TTC549 (cell line): ENCODE results near the gene IL17RA.

Experiments used
- FAIRE-seq: peaks from 2 replicates; lab custom pipeline; 2012; peaks lifted over from hg19 to GRCh38; lab: Jason Lieb, UNC

Gene IL17RA

GRCh38 chr22:17083255-17083654 lies 1.5 kb upstream of the IL17RA start:
- no peak for FAIRE-seq

GRCh38 chr22:17083811-17084441 lies 874 bp upstream of the IL17RA start:
- no peak for FAIRE-seq

- FAIRE-seq = no peak
Observed at GRCh38 chr22:17085277-17086181, 729 bp downstream of the IL17RA start.

- FAIRE-seq = no peak
Observed at GRCh38 chr22:17086296-17086695, 1.5 kb downstream of the IL17RA start.

GRCh38 chr22:17086788-17087497 lies 2.1 kb downstream of the IL17RA start:
- FAIRE-seq = no peak

- no peak for FAIRE-seq
Observed at GRCh38 chr22:17087498-17088131, 2.8 kb downstream of the IL17RA start.

GRCh38 chr22:17090550-17090949 lies 5.8 kb downstream of the IL17RA start:
- no peak for FAIRE-seq

GRCh38 chr22:17091851-17092250 lies 7.1 kb downstream of the IL17RA start:
- no peak for FAIRE-seq

GRCh38 chr22:17093081-17093480 lies 8.3 kb downstream of the IL17RA start:
- FAIRE-seq = no peak

GRCh38 chr22:17095538-17095937 lies 10.7 kb downstream of the IL17RA start:
- FAIRE-seq = no peak

- no peak for FAIRE-seq
Observed at GRCh38 chr22:17096071-17096470, 11.3 kb downstream of the IL17RA start.

GRCh38 chr22:17097062-17097461 lies 12.3 kb downstream of the IL17RA start:
- FAIRE-seq = no peak

GRCh38 chr22:17097701-17098100 lies 12.9 kb downstream of the IL17RA start:
- no peak for FAIRE-seq

- FAIRE-seq = no peak
Observed at GRCh38 chr22:17098379-17098819, 13.6 kb downstream of the IL17RA start.

GRCh38 chr22:17100621-17101020 lies 15.8 kb downstream of the IL17RA start:
- no peak for FAIRE-seq

- no peak for FAIRE-seq
Observed at GRCh38 chr22:17101475-17102296, 16.9 kb downstream of the IL17RA start.

GRCh38 chr22:17102297-17102667 lies 17.5 kb downstream of the IL17RA start:
- FAIRE-seq = no peak

- FAIRE-seq = no peak
Observed at GRCh38 chr22:17103351-17103750, 18.6 kb downstream of the IL17RA start.

- FAIRE-seq = no peak
Observed at GRCh38 chr22:17104336-17104935, 19.6 kb downstream of the IL17RA start.

GRCh38 chr22:17105143-17106129 lies 20.6 kb downstream of the IL17RA start:
- FAIRE-seq = no peak
